Lower leg skin (tissue), 3 donors: ENCODE results near the gene SH3BGR.

Experiments
- CTCF ChIP-seq, 3 donors: fragments of 450-650 bp; IDR thresholded peaks; one replicate each; pipeline ENCODE4 v1.5.1; 2016; ENCODE audit warnings: antibody characterized with exemption in 3 of 3, mild to moderate bottlenecking in 3 of 3, moderate library complexity in 2 of 3
- POLR2A ChIP-seq, 2 donors: fragments of 450-650 bp; IDR thresholded peaks; one replicate each; pipeline ENCODE4 v1.6.1; 2016 to 2017; ENCODE audit warnings: antibody characterized with exemption in 2 of 2, mild to moderate bottlenecking in 1 of 2, moderate library complexity in 1 of 2

GRCh38 chr21:39463308-39463707 lies 11.5 kb downstream of the SH3BGR start:
- TF ChIP-seq CTCF (IDR thresholded peaks at IDR 0.05) (no peak), POLR2A (IDR thresholded peaks at IDR 0.05) (no peak)
